H9 (cell line): ENCODE data around the gene THAP3. TPM values are rescaled to one million over a fixed set of nuclear protein-coding genes. Genes with fewer than 3 reads are reported as not detected.

Experiments
- DNase-seq: peaks from one replicate; pipeline ENCODE4 v3.0.0-alpha.2; 2017
- H2AFZ ChIP-seq: one replicate; pipeline ENCODE4 v1.6.1; 2013; ENCODE audit warnings: mild to moderate bottlenecking, low read length, control low read depth, moderate library complexity
- H2AK5ac ChIP-seq: 2 replicates; pipeline ENCODE4 v1.6.1; 2013; ENCODE audit warnings: low read length, control low read depth, mixed read lengths; ENCODE audit not compliant: insufficient read length
- H2BK120ac ChIP-seq: one replicate; pipeline ENCODE4 v1.6.1; 2013; ENCODE audit warnings: low read depth, mild to moderate bottlenecking, low read length, control low read depth, inconsistent platforms; ENCODE audit not compliant: poor library complexity, severe bottlenecking
- H2BK12ac ChIP-seq: 2 replicates; pipeline ENCODE4 v1.6.1; 2013; ENCODE audit warnings: low read length, control low read depth, mixed read lengths, low read depth; ENCODE audit not compliant: insufficient read length
- H2BK15ac ChIP-seq: 2 replicates; pipeline ENCODE4 v1.6.1; 2013; ENCODE audit warnings: low read depth, low read length, control low read depth
- H2BK20ac ChIP-seq: one replicate; pipeline ENCODE4 v1.6.1; 2013; ENCODE audit warnings: low read depth, mild to moderate bottlenecking, low read length, control low read depth, inconsistent platforms; ENCODE audit not compliant: poor library complexity, severe bottlenecking
- H2BK5ac ChIP-seq: 2 replicates; pipeline ENCODE4 v1.6.1; 2013; ENCODE audit warnings: low read length, control low read depth, mixed read lengths; ENCODE audit not compliant: insufficient read length
- H3K14ac ChIP-seq: 2 replicates; pipeline ENCODE4 v1.6.1; 2013; ENCODE audit warnings: low read length, control low read depth; ENCODE audit not compliant: insufficient read depth
- H3K18ac ChIP-seq: 2 replicates; pipeline ENCODE4 v1.6.1; 2013; ENCODE audit warnings: low read depth, mild to moderate bottlenecking, mixed read lengths, low read length, control low read depth; ENCODE audit not compliant: insufficient read length
- H3K23ac ChIP-seq: 2 replicates; pipeline ENCODE4 v1.6.1; 2013; ENCODE audit warnings: low read length, control low read depth, mixed read lengths, low read depth; ENCODE audit not compliant: insufficient read length
- H3K23me2 ChIP-seq: 2 replicates; pipeline ENCODE4 v1.6.1; 2013; ENCODE audit warnings: low read depth, mild to moderate bottlenecking, mixed read lengths, low read length, control low read depth; ENCODE audit not compliant: insufficient read length, poor library complexity, severe bottlenecking
- H3K27ac ChIP-seq: 2 replicates; pipeline ENCODE4 v1.5.1; 2013; ENCODE audit warnings: low read length, control low read depth, mixed read lengths, low read depth; ENCODE audit not compliant: insufficient read length
- H3K27me3 ChIP-seq: 2 replicates; pipeline ENCODE4 v1.6.1; 2013; ENCODE audit warnings: low read length, control low read depth, inconsistent platforms; ENCODE audit not compliant: insufficient read depth
- H3K4ac ChIP-seq: 2 replicates; pipeline ENCODE4 v1.6.1; 2013; ENCODE audit warnings: low read depth, mild to moderate bottlenecking, control low read depth, inconsistent platforms, low read length, moderate library complexity
- H3K4me1 ChIP-seq: 2 replicates; pipeline ENCODE4 v1.6.1; 2013; ENCODE audit warnings: low read length, control low read depth, inconsistent platforms; ENCODE audit not compliant: insufficient read depth
- H3K4me2 ChIP-seq: 2 replicates; pipeline ENCODE4 v1.6.1; 2013; ENCODE audit warnings: low read length, control low read depth, mixed read lengths; ENCODE audit not compliant: insufficient read length, insufficient read depth
- H3K56ac ChIP-seq: 2 replicates; pipeline ENCODE4 v1.6.1; 2013; ENCODE audit warnings: low read depth, mild to moderate bottlenecking, mixed read lengths, low read length, control low read depth; ENCODE audit not compliant: insufficient read length
- H3K79me1 ChIP-seq: 2 replicates; pipeline ENCODE4 v1.6.1; 2013; ENCODE audit warnings: low read depth, mild to moderate bottlenecking, moderate library complexity, low read length, control low read depth, inconsistent platforms; ENCODE audit not compliant: insufficient read depth, poor library complexity, severe bottlenecking
- H3K79me2 ChIP-seq: 2 replicates; pipeline ENCODE4 v1.6.1; 2013; ENCODE audit warnings: low read length, control low read depth, inconsistent platforms; ENCODE audit not compliant: insufficient read depth
- H3K9ac ChIP-seq: 2 replicates; pipeline ENCODE4 v1.6.1; 2013; ENCODE audit warnings: low read length, control low read depth, mixed read lengths; ENCODE audit not compliant: insufficient read length; ENCODE audit errors: extremely low read depth
- H3K9me3 ChIP-seq: one replicate; pipeline ENCODE4 v1.6.1; 2013; ENCODE audit warnings: low read depth, low read length, inconsistent platforms; ENCODE audit not compliant: control insufficient read depth
- H3T11ph ChIP-seq: one replicate; pipeline ENCODE4 v1.6.1; 2013; ENCODE audit warnings: mild to moderate bottlenecking, low read length, control low read depth, inconsistent platforms
- H4K20me1 ChIP-seq: one replicate; pipeline ENCODE4 v1.6.1; 2013; ENCODE audit not compliant: control insufficient read depth, insufficient read length, insufficient read depth
- H4K5ac ChIP-seq: 2 replicates; pipeline ENCODE4 v1.6.1; 2013; ENCODE audit warnings: low read depth, mild to moderate bottlenecking, mixed read lengths, low read length, control low read depth; ENCODE audit not compliant: insufficient read length
- H4K8ac ChIP-seq: replicated peaks from 2 replicates; pipeline ENCODE4 v1.6.1; 2013; ENCODE audit warnings: low read length, control low read depth, mixed read lengths, low read depth; ENCODE audit not compliant: insufficient read length
- H4K91ac ChIP-seq: 2 replicates; pipeline ENCODE4 v1.6.1; 2013; ENCODE audit warnings: low read depth, mild to moderate bottlenecking, moderate library complexity, mixed read lengths, low read length, control low read depth; ENCODE audit not compliant: insufficient read length
- H3K27ac Mint-ChIP-seq, 3 experiments: 2 replicates in 2 of 3; 3 replicates in 1 of 3; pipeline ENCODE4 v1.8.0; 2020 to 2021; ENCODE audit warnings: mixed read lengths in 3 of 3, mild to moderate bottlenecking in 1 of 3, moderate library complexity in 1 of 3
- H3K27me3 Mint-ChIP-seq: 2 replicates; pipeline ENCODE4 v1.8.0; 2021; ENCODE audit warnings: low read depth, mild to moderate bottlenecking, moderate library complexity, mixed read lengths
- H3K36me3 Mint-ChIP-seq, 3 experiments: 2 replicates in 2 of 3; 3 replicates in 1 of 3; pipeline ENCODE4 v1.8.0; 2020 to 2021; ENCODE audit warnings: low read depth in 3 of 3, mixed read lengths in 3 of 3; ENCODE audit not compliant: insufficient read depth in 1 of 3
- H3K4me1 Mint-ChIP-seq, 2 experiments: 2 replicates each; pipeline ENCODE4 v1.8.0; 2020; ENCODE audit warnings: mixed read lengths in 2 of 2
- H3K4me3 Mint-ChIP-seq, 2 experiments: 2 replicates in 1 of 2; 3 replicates in 1 of 2; pipeline ENCODE4 v1.8.0; 2020 to 2021; ENCODE audit warnings: mild to moderate bottlenecking in 2 of 2, mixed read lengths in 2 of 2, moderate library complexity in 1 of 2
- H3K9me3 Mint-ChIP-seq, 2 experiments: 2 replicates in 1 of 2; 3 replicates in 1 of 2; pipeline ENCODE4 v1.8.0; 2020; ENCODE audit warnings: mild to moderate bottlenecking in 2 of 2, mixed read lengths in 2 of 2, moderate library complexity in 1 of 2
- WGBS: extraction: QIAGEN DNeasy Blood & Tissue Kit; methylation state at CpG from one replicate; pipeline ENCODE4 v1.1.7; 2013; ENCODE audit warnings: missing lambda C conversion rate, low lambda C conversion rate, mixed read lengths; ENCODE audit not compliant: insufficient read length; ENCODE audit errors: extremely low coverage; 5-methylcytosine and 5-hydroxymethylcytosine counted together
- total RNA-seq: library from RNA; stranded (reverse); gene quantifications from 2 replicates; pipeline ENCODE4 v1.2.1, GENCODE V29; 2021
- TF ChIP-seq, protein P1 (sequence below): fragments of 200-600 bp; sonication (generic); conservative IDR thresholded peaks from 3 replicates; pipeline ENCODE4 v1.8.0; 2021; ENCODE audit warnings: antibody characterized with exemption, mild to moderate bottlenecking

Gene THAP3
- total RNA-seq, 1 experiment from 2014 or later: 15.3 TPM

DNA sequence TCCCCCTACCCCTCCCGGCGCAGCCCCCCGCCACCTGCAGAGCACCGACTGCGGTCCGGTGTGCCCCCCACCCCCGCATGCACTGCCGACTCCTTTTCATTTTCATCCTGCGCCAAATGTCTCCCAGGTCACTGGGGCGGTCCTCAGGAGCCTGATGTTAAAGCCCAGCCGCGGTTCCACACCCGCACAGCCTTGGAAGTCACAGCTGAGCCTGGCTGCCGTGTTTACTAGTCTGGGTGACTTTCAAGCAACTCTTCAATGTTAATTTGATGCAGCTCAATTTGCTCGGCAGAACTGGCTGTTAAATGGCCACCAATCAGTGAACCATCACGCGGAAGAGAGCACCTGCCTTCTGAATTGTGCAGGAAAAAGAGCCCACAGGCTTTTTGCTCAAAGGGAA is 27.2 kb downstream of the THAP3 start:
- Histone ChIP-seq H4K5ac (no peak overlapping the region), H2BK12ac (no peak overlapping the region), H4K20me1 (no peaks in the 10 kb centered on the region), H3K4me1 (no peaks in the 10 kb centered on the region), H3K4me2 (no peak overlapping the region), H3K79me1 (no peaks in the 10 kb centered on the region), H3K9me3 (no peaks in the 10 kb centered on the region), H2BK20ac (no peak overlapping the region), H3K79me2 (no peaks in the 10 kb centered on the region), H3K4ac (no peak overlapping the region), H2BK5ac (no peak overlapping the region), H3K56ac (no peak overlapping the region), H3K27me3 (no peaks in the 10 kb centered on the region), H4K8ac (no peak overlapping the region), H3K14ac (no peak overlapping the region), H3K23ac (no peak overlapping the region), H3K18ac (no peak overlapping the region), H2AK5ac (no peak overlapping the region), H3T11ph (no peak overlapping the region), H3K9ac (no peak overlapping the region), H4K91ac (no peak overlapping the region), H2AFZ (no peak overlapping the region), H3K23me2 (no peaks in the 10 kb centered on the region), H3K27ac (no peak overlapping the region), H2BK15ac (no peak overlapping the region), H2BK120ac (no peak overlapping the region)
- no CpG with 5 or more reads among the region's 17 CpGs for WGBS
- no peaks in the 10 kb centered on the region for H3K27me3 Mint-ChIP-seq
- no peak overlapping the region for H3K4me3 Mint-ChIP-seq
- H3K4me1 Mint-ChIP-seq: 0 out of 4 replicates have a peak, but pooled peaks cover 0 to under 1% of the 10 kb centered on the region in 2 experiments
- no peak overlapping the region for H3K27ac Mint-ChIP-seq
- TF ChIP-seq, protein P1, sequence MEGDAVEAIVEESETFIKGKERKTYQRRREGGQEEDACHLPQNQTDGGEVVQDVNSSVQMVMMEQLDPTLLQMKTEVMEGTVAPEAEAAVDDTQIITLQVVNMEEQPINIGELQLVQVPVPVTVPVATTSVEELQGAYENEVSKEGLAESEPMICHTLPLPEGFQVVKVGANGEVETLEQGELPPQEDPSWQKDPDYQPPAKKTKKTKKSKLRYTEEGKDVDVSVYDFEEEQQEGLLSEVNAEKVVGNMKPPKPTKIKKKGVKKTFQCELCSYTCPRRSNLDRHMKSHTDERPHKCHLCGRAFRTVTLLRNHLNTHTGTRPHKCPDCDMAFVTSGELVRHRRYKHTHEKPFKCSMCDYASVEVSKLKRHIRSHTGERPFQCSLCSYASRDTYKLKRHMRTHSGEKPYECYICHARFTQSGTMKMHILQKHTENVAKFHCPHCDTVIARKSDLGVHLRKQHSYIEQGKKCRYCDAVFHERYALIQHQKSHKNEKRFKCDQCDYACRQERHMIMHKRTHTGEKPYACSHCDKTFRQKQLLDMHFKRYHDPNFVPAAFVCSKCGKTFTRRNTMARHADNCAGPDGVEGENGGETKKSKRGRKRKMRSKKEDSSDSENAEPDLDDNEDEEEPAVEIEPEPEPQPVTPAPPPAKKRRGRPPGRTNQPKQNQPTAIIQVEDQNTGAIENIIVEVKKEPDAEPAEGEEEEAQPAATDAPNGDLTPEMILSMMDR: no peak
- no peaks in the 10 kb centered on the region for H3K9me3 Mint-ChIP-seq
- peaks cover 24 to 53% (median 42%) of the 10 kb centered on the region in 3 experiments; a peak in 6 of 7 replicates for H3K36me3 Mint-ChIP-seq
- no peak for DNase-seq
